OCI-LY1 (cell line): Measurements from ENCODE around the gene GNAZ.

Experiments used
- H2AFZ ChIP-seq: fragments of 200-600 bp; sonication (generic), shearing (Covaris generic); 2 replicates; pipeline ENCODE4 v1.6.0; 2014; ENCODE audit warnings: antibody characterized with exemption, mild to moderate bottlenecking, low read length
- H3F3A ChIP-seq: fragments of 200-600 bp; sonication (generic), shearing (Covaris generic); 2 replicates; pipeline ENCODE4 v1.6.0; 2014; ENCODE audit warnings: mild to moderate bottlenecking, antibody characterized with exemption, low read length, moderate library complexity; ENCODE audit not compliant: insufficient read depth
- H3K27ac ChIP-seq: fragments of 200-600 bp; sonication (generic); 2 replicates; pipeline ENCODE4 v1.5.1; 2014; ENCODE audit warnings: low read length, mixed run types, mild to moderate bottlenecking, low read depth; ENCODE audit not compliant: poor library complexity, severe bottlenecking
- H3K27me3 ChIP-seq: fragments of 200-600 bp; sonication (generic); 2 replicates; pipeline ENCODE4 v1.6.0; 2014; ENCODE audit warnings: antibody characterized with exemption, mild to moderate bottlenecking, low read length, moderate library complexity; ENCODE audit not compliant: insufficient read depth
- H3K36me3 ChIP-seq: fragments of 200-600 bp; sonication (generic); 2 replicates; pipeline ENCODE4 v1.6.1; 2014; ENCODE audit warnings: mild to moderate bottlenecking, antibody characterized with exemption, low read length, moderate library complexity, mixed read lengths; ENCODE audit not compliant: insufficient read depth
- H3K4me1 ChIP-seq: fragments of 200-600 bp; sonication (generic); 2 replicates; pipeline ENCODE4 v1.5.1; 2014; ENCODE audit warnings: mild to moderate bottlenecking, low read length, moderate library complexity; ENCODE audit not compliant: insufficient read depth, severe bottlenecking
- H3K4me2 ChIP-seq: fragments of 200-600 bp; sonication (generic), shearing (Covaris generic); 2 replicates; pipeline ENCODE4 v1.6.1; 2014; ENCODE audit warnings: low read length
- H3K4me3 ChIP-seq: fragments of 200-600 bp; sonication (generic); 2 replicates; pipeline ENCODE4 v1.5.1; 2014; ENCODE audit warnings: low read length, low read depth, mild to moderate bottlenecking, mixed read lengths; ENCODE audit not compliant: poor library complexity, severe bottlenecking
- H3K79me2 ChIP-seq: fragments of 200-600 bp; shearing (Covaris generic); 2 replicates; pipeline ENCODE4 v1.6.1; 2016; ENCODE audit warnings: mixed run types, low read length, mixed read lengths; ENCODE audit not compliant: insufficient read depth
- H3K9ac ChIP-seq: fragments of 200-600 bp; sonication (generic), shearing (Covaris generic); 2 replicates; pipeline ENCODE4 v1.6.1; 2014; ENCODE audit warnings: mild to moderate bottlenecking, low read length, mixed read lengths
- H3K9me2 ChIP-seq: fragments of 200-600 bp; sonication (generic), shearing (Covaris generic); 2 replicates; pipeline ENCODE4 v1.6.1; 2014; ENCODE audit warnings: low read depth, mild to moderate bottlenecking, low read length, mixed read lengths
- H3K9me3 ChIP-seq: fragments of 200-600 bp; shearing (Covaris generic); 2 replicates; pipeline ENCODE4 v1.6.1; 2014; ENCODE audit warnings: low read length, mixed read lengths
- H4K20me1 ChIP-seq: fragments of 200-600 bp; sonication (generic), shearing (Covaris generic); 2 replicates; pipeline ENCODE4 v1.6.0; 2016; ENCODE audit warnings: mild to moderate bottlenecking, low read length; ENCODE audit not compliant: insufficient read depth
- CTCF ChIP-seq: fragments of 200-600 bp; sonication (generic), shearing (Covaris generic); IDR thresholded peaks from 2 replicates; pipeline ENCODE4 v1.5.1; 2017; ENCODE audit warnings: mild to moderate bottlenecking, antibody characterized with exemption, low read length, moderate library complexity, mixed read lengths
- EZH2 ChIP-seq: fragments of 200-600 bp; sonication (generic), shearing (Covaris generic); IDR thresholded peaks from 2 replicates; pipeline ENCODE4 v1.8.0; 2017; ENCODE audit warnings: borderline replicate concordance, mixed run types, mild to moderate bottlenecking, antibody characterized with exemption, low read length, moderate library complexity, mixed read lengths

Gene GNAZ

GRCh38 chr22:23102776-23103175, 32.5 kb downstream of the GNAZ start:
- Histone ChIP-seq H4K20me1 (no peaks in the 10 kb centered on the region), H3K4me3 (no peak overlapping the region), H3F3A (no peaks in the 10 kb centered on the region), H3K9ac (no peak overlapping the region), H3K9me2 (no peaks in the 10 kb centered on the region), H3K4me2 (no peak overlapping the region), H2AFZ (no peak overlapping the region), H3K4me1 (no peaks in the 10 kb centered on the region), H3K79me2 (no peaks in the 10 kb centered on the region), H3K27me3 (no peaks in the 10 kb centered on the region), H3K27ac (no peak overlapping the region), H3K9me3 (no peaks in the 10 kb centered on the region), H3K36me3 (no peaks in the 10 kb centered on the region)
- TF ChIP-seq EZH2 (no peak), CTCF (no peak)

DNA sequence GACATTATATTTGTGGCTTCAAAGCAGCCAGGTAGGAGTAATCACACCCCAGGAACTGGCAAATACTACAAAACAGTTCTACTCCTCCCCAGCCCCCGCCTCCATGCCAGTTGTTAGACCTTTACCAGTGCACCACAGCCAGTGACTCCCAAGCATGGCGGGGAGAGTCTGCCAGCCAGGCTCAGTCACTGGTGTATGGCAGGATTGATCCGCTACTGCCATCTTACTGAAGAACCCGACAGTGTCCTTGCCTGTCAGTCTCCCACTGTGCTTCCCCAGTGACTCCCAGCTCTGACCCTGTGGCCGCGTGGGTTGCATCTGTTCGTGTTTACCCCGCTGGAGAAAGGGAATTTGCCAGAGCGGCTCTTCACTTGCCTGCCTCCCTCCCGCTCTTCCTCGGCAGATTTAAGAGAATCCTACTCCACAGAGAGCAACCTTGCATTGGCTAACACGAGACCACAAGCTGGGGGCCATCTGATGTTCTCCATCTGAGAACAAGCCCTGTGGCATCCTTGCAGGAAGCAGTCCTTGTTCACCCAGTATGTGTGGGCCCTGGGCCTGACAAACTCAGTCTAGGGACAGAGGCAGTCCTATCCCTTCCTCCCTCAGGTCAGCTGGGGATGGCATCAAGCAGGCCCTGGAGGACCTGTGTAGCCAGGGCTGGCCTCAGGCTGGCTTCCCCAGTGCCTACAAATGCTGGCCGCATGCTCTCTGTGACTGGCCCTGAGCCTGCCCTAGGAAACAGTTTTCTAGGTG, 33.1 kb downstream of the GNAZ start:
- no peaks in the 10 kb centered on the region for H4K20me1 ChIP-seq
- no peak overlapping the region for H2AFZ ChIP-seq
- no peak overlapping the region for H3K27ac ChIP-seq
- no peaks in the 10 kb centered on the region for H3K27me3 ChIP-seq
- no peaks in the 10 kb centered on the region for H3K79me2 ChIP-seq
- TF ChIP-seq CTCF (no peak), EZH2 (no peak)
- H3K9ac ChIP-seq: no peak overlapping the region
- H3K36me3 ChIP-seq: no peaks in the 10 kb centered on the region
- H3K9me3 ChIP-seq: no peaks in the 10 kb centered on the region
- no peaks in the 10 kb centered on the region for H3K4me1 ChIP-seq
- H3K4me3 ChIP-seq: no peak overlapping the region
- H3K4me2 ChIP-seq: no peak overlapping the region
- no peaks in the 10 kb centered on the region for H3K9me2 ChIP-seq
- no peaks in the 10 kb centered on the region for H3F3A ChIP-seq

GRCh38 chr22:23104187-23104971, 34.1 kb downstream of the GNAZ start:
- Histone ChIP-seq H3K27ac (no peak overlapping the region), H3K4me2 (no peak overlapping the region), H3K9ac (no peak overlapping the region), H3K79me2 (no peaks in the 10 kb centered on the region), H3K9me2 (no peaks in the 10 kb centered on the region), H3K27me3 (no peaks in the 10 kb centered on the region), H2AFZ (no peak overlapping the region), H4K20me1 (no peaks in the 10 kb centered on the region), H3K9me3 (no peaks in the 10 kb centered on the region), H3K4me1 (no peaks in the 10 kb centered on the region), H3K36me3 (no peaks in the 10 kb centered on the region), H3F3A (no peaks in the 10 kb centered on the region), H3K4me3 (no peak overlapping the region)
- TF ChIP-seq CTCF (no peak), EZH2 (no peak)
